Esophagus (tissue), 2 donors: ENCODE data around the gene TTC27. TPM values are rescaled to one million over a fixed set of nuclear protein-coding genes. Genes with fewer than 3 reads are reported as not detected.
"Not testable (repeated sequence)": the region's sequence is repeated elsewhere in the genome, so short reads cannot be mapped to it uniquely, and the experiment has no call there.

ENCODE experiments used
- H3K27ac ChIP-seq, 2 donors: one replicate each; pipeline ENCODE4 v1.5.1; 2013; ENCODE audit warnings: low read depth in 2 of 2, mild to moderate bottlenecking in 2 of 2, inconsistent platforms in 1 of 2, low read length in 1 of 2, moderate library complexity in 1 of 2
- H3K27me3 ChIP-seq, 2 donors: one replicate each; pipeline ENCODE4 v1.6.1; 2013; ENCODE audit warnings: low read length in 2 of 2, control low read depth in 1 of 2, mild to moderate bottlenecking in 1 of 2; ENCODE audit not compliant: insufficient read depth in 2 of 2, control insufficient read depth in 1 of 2
- H3K36me3 ChIP-seq, 2 donors: one replicate each; pipeline ENCODE4 v1.6.1; 2013; ENCODE audit warnings: low read length in 1 of 2; ENCODE audit not compliant: control insufficient read depth in 2 of 2, insufficient read depth in 2 of 2
- H3K4me1 ChIP-seq, 2 donors: one replicate each; pipeline ENCODE4 v1.6.1; 2013; ENCODE audit warnings: low read length in 1 of 2; ENCODE audit not compliant: control insufficient read depth in 2 of 2, insufficient read depth in 2 of 2
- H3K4me3 ChIP-seq, 2 donors: one replicate each; pipeline ENCODE4 v1.5.1; 2013; ENCODE audit warnings: low read length in 2 of 2, mild to moderate bottlenecking in 2 of 2, low read depth in 1 of 2, moderate library complexity in 1 of 2
- H3K9me3 ChIP-seq, 2 donors: one replicate each; pipeline ENCODE4 v1.6.1; 2013; ENCODE audit warnings: mild to moderate bottlenecking in 2 of 2, low read depth in 1 of 2, low read length in 1 of 2, moderate library complexity in 1 of 2; ENCODE audit not compliant: control insufficient read depth in 2 of 2, insufficient read depth in 1 of 2
- WGBS, 2 donors: extraction: QIAGEN DNeasy Blood & Tissue Kit; methylation state at CpG; one replicate each; pipeline ENCODE4 v1.1.7; 2013; 5-methylcytosine and 5-hydroxymethylcytosine counted together
- polyA plus RNA-seq, 2 donors: library from polyadenylated mRNA; stranded (reverse); fragments of 200-250 nt; gene quantifications; one replicate each; pipeline ENCODE4 v1.2.3, GENCODE V29; 2013
- donor health status: healthy with polysubstance abuse.
- donor health status: Bipolar disorder and iron deficiency.

Gene TTC27
- polyA plus RNA-seq, 2 donors = 3.7 to 9.8 TPM

GRCh38 chr2:32745191-32745590, 117.3 kb downstream of the TTC27 start:
- WGBS, 2 donors = 75 to 81% methylated on average over 2 of the region's 2 CpGs
- no peaks in the 10 kb centered on the region for H3K9me3 ChIP-seq
- H3K4me1 ChIP-seq = no peaks in the 10 kb centered on the region
- peaks cover 0 to 5% of the 10 kb centered on the region in 2 donors for H3K36me3 ChIP-seq
- H3K4me3 ChIP-seq = no peak overlapping the region
- H3K27me3 ChIP-seq = no peaks in the 10 kb centered on the region
- H3K27ac ChIP-seq = no peak overlapping the region

DNA sequence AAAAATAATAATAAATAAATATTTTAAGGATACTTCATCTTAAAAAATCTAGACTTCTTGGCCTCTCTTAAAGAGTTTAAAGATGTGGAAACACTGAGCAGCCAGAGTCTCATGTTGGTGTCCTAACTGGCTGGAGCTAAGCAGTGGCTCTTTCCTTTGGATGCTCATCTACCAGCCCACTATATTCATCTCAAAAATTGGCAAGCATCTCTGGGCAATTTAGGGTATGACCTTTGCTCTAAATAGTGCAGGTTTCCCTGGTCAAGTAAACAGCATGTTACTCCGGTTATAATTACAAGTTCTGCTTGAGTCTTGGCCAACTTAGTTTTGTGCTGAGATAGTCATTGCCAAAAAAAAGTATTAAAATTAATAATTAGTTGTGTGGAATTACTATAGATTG, 117.8 kb downstream of the TTC27 start:
- Histone ChIP-seq H3K4me3 (no peak overlapping the region), H3K27me3 (no peaks in the 10 kb centered on the region), H3K9me3 (no peaks in the 10 kb centered on the region), H3K36me3 (peaks cover 0 to 6% of the 10 kb centered on the region in 2 donors), H3K27ac (no peak overlapping the region), H3K4me1 (no peaks in the 10 kb centered on the region)
- 58 to 62% methylated on average over 1 of the region's 1 CpG for WGBS, 2 donors

DNA sequence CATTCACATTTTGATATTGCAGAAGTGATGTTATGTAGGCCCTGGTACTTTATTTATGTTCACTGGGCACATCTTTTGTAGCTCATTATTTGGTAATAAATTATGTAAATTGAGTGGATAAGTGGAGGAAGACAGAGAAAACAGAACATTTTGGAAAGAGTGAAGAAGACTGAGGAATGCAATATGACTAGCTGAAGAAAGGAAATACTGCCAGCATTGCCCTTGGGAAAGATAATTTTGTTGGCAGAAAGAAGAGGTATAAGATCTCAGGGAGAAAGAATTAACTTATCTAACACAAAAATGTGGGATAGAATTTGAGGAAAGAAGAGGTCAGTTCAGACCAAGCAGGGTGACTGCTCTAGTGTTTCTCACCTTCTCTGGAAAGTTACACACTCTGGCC, 118.8 kb downstream of the TTC27 start:
- Histone ChIP-seq H3K27ac (no peak overlapping the region), H3K36me3 (peaks cover 0 to 6% of the 10 kb centered on the region in 2 donors), H3K9me3 (no peaks in the 10 kb centered on the region)

GRCh38 chr2:32748158-32748557, 120.3 kb downstream of the TTC27 start:
- 57 to 84% methylated on average over 1 of the region's 1 CpG for WGBS, 2 donors
- Histone ChIP-seq H3K4me1 (no peaks in the 10 kb centered on the region), H3K27ac (no peak overlapping the region), H3K9me3 (no peaks in the 10 kb centered on the region), H3K27me3 (no peaks in the 10 kb centered on the region), H3K36me3 (peaks cover 0 to 3% of the 10 kb centered on the region in 2 donors), H3K4me3 (no peak overlapping the region)

More for the DNA sequence above, 118.8 kb downstream of the TTC27 start:
- Histone ChIP-seq H3K4me3 (no peak overlapping the region), H3K4me1 (no peaks in the 10 kb centered on the region), H3K27me3 (no peaks in the 10 kb centered on the region)

- no peaks in the 10 kb centered on the region for H3K9me3 ChIP-seq
- H3K36me3 ChIP-seq = peaks cover 0 to 3% of the 10 kb centered on the region in 2 donors
- no peak overlapping the region for H3K27ac ChIP-seq
- H3K27me3 ChIP-seq = no peaks in the 10 kb centered on the region
- H3K4me3 ChIP-seq = no peak overlapping the region
- no peaks in the 10 kb centered on the region for H3K4me1 ChIP-seq
Measured at GRCh38 chr2:32750880-32751279, 123.0 kb downstream of the TTC27 start.

DNA sequence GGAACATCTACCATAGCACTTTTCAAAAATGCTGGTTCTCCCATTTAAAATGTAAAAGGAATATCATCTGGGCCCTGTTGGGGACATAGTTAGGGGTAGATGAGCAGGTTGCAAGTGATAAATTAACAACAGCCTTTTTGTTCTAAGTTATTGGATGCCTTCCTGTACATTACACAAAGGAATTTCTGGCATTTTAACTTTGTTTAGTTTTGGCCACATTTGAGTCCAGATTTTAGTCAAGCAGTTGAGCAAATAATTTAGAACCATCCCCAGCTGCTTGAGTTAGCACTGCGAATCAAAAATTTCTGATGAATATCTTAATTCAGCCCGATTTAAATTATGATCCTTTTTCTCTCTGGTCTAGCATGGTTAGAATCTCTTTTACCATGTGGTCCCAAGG, 124.4 kb downstream of the TTC27 start:
- WGBS, 2 donors = 80 to 81% methylated on average over 2 of the region's 2 CpGs
- no peaks in the 10 kb centered on the region for H3K27me3 ChIP-seq

GRCh38 chr2:32752952-32753351, 125.1 kb downstream of the TTC27 start:
- Histone ChIP-seq H3K9me3 (no peaks in the 10 kb centered on the region), H3K27me3 (no peaks in the 10 kb centered on the region), H3K27ac (no peak overlapping the region), H3K36me3 (peaks cover 2 to 3% of the 10 kb centered on the region in 2 donors), H3K4me3 (no peak overlapping the region), H3K4me1 (peaks cover 0 to 3% of the 10 kb centered on the region in 2 donors)
- 95 to 98% methylated on average over 5 of the region's 5 CpGs for WGBS, 2 donors

More for the DNA sequence above, 124.4 kb downstream of the TTC27 start:
- H3K4me1 ChIP-seq = peaks cover 0 to 3% of the 10 kb centered on the region in 2 donors
- no peaks in the 10 kb centered on the region for H3K9me3 ChIP-seq
- H3K36me3 ChIP-seq = peaks cover 2 to 3% of the 10 kb centered on the region in 2 donors
- H3K27ac ChIP-seq = no peak overlapping the region
- H3K4me3 ChIP-seq = no peak overlapping the region

- H3K4me3 ChIP-seq, H3K4me1 ChIP-seq, H3K27me3 ChIP-seq, H3K27ac ChIP-seq, H3K36me3 ChIP-seq, H3K9me3 ChIP-seq: not testable (repeated sequence)
- WGBS, 2 donors = 86 to 91% methylated on average over 14 to 31 of the region's 31 CpGs
Measured at GRCh38 chr2:32754676-32755075, 126.8 kb downstream of the TTC27 start.

DNA sequence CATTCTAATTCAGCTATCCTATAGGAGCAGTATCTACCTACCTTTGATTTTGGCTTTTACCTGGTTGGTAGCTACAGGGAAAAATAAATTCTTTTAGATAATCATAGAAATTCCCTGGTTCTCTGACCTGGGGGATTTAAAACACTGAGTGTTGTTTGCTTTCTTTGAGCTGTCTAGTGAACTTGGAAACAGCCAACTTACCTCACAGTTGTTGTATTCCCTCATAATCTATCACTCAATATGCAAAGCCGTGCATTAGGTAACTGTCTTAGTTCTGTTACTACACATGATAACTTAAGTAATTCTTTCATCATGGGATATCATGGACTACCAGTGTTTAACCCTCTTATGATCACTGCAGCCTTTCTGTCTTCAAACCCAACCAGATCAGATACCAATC, 127.8 kb downstream of the TTC27 start:
- Histone ChIP-seq H3K4me1 (peaks cover 0 to 3% of the 10 kb centered on the region in 2 donors), H3K4me3 (no peak overlapping the region), H3K27ac (no peak overlapping the region), H3K9me3 (no peaks in the 10 kb centered on the region), H3K27me3 (no peaks in the 10 kb centered on the region), H3K36me3 (peaks cover 0 to 2% of the 10 kb centered on the region in 2 donors)
- WGBS, 2 donors = 89 to 94% methylated on average over 1 of the region's 1 CpG

DNA sequence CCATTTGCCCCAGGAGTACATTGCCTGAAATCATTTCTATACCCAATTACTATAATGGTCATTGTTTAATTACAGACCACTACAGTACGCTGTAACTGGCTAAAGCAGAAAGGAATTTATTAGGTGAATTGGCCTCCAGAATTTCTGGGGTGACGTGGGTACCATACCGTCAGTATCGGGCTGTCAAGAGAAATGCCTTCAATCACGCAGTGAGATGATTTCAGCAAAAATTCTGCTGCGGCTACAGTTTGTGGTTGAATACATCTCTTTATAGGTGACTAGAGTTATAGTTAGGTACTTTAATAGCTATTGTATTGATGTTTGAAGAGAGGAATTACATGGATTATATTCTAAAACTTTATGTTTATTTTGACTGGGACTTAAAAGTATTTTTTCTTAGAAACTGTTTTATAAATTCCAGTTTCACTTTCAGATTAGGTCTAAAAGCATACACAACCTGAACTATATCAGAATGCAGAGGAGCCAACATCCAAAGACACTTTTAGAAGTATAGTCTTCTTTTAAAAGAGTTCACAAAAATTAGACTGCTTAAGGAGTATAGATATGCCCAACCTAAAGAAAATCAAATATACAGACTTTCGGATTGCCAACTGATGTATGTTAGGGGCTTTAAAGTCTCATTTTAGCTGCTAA, 128.4 kb downstream of the TTC27 start:
- 61 to 71% methylated on average over 7 of the region's 7 CpGs for WGBS, 2 donors
- peaks cover 0 to 2% of the 10 kb centered on the region in 2 donors for H3K36me3 ChIP-seq

More for the DNA sequence above, 128.4 kb downstream of the TTC27 start:
- no peak overlapping the region for H3K27ac ChIP-seq
- no peaks in the 10 kb centered on the region for H3K9me3 ChIP-seq
- H3K27me3 ChIP-seq = no peaks in the 10 kb centered on the region
- H3K4me1 ChIP-seq = peaks cover 0 to 3% of the 10 kb centered on the region in 2 donors
- peak overlapping the region in 1 of 2 donors; percentile 28 for H3K4me3 ChIP-seq
